Measurements from ENCODE around the gene NMB. TPM values are rescaled to one million over a fixed set of nuclear protein-coding genes. Genes with fewer than 3 reads are reported as not detected.

Gene NMB
- total and polyA plus RNA-seq, 2 donors (not counting 1 experiment from before 2014, with no cell fraction given): 1.5 to 3.6 TPM

GRCh38 chr15:84658788-84659411, 901 bp upstream of the NMB start:
- no peaks in the 10 kb centered on the region for H3K9me3 ChIP-seq (ENCODE audit: control insufficient read depth, insufficient read depth, low read depth, low read length)
- no peak for TF ChIP-seq EZH2 (IDR thresholded peaks at IDR 0.05; ENCODE audit: low read length, missing control alignments)
- TF ChIP-seq CTCF (conservative IDR thresholded peaks at IDR 0.05 in 1 of 2, IDR thresholded peaks at IDR 0.05 in 1 of 2; ENCODE audit: low read depth in 1 of 2, low read length in 2 of 2): no peak
- no peak overlapping the region for H3K27ac ChIP-seq (ENCODE audit: insufficient read depth, low read length)
- H3K27me3 ChIP-seq (ENCODE audit: control insufficient read depth, insufficient read depth, low read length): no peaks in the 10 kb centered on the region
- no peaks in the 10 kb centered on the region for H3K79me2 ChIP-seq (ENCODE audit: control insufficient read depth, insufficient read depth, low read length)
- no peak overlapping the region for H3K9ac ChIP-seq (ENCODE audit: insufficient read depth, low read length)
- no peak overlapping the region for H2AFZ ChIP-seq (ENCODE audit: low read length)
- H3K4me1 ChIP-seq (ENCODE audit: control insufficient read depth, extremely low read depth, insufficient read depth, low read length): peaks cover 2% of the 10 kb centered on the region
- peak overlapping the region in 1 of 4 experiments; percentile 62 for H3K4me3 ChIP-seq (replicated peaks in 1 of 4; ENCODE audit: control extremely low read depth in 1 of 4, insufficient read depth in 1 of 4, low read depth in 3 of 4, low read length in 4 of 4)
- no peaks in the 10 kb centered on the region for H4K20me1 ChIP-seq (ENCODE audit: control insufficient read depth, extremely low read depth, insufficient read depth, low read length)
- H3K4me2 ChIP-seq (ENCODE audit: extremely low read depth, insufficient read depth, low read length): no peak overlapping the region
- H3K36me3 ChIP-seq (ENCODE audit: control insufficient read depth, insufficient read depth, low read length): peaks cover 2% of the 10 kb centered on the region
- no peak for DNase-seq (ENCODE audit: low read depth in 2 of 2)

GRCh38 chr15:84657748-84658079, 285 bp downstream of the NMB start:
- H2AFZ ChIP-seq (ENCODE audit: low read length): peak overlapping the region; percentile 24
- TF ChIP-seq CTCF (conservative IDR thresholded peaks at IDR 0.05 in 1 of 2, IDR thresholded peaks at IDR 0.05 in 1 of 2; ENCODE audit: low read depth in 1 of 2, low read length in 2 of 2) (no peak), EZH2 (IDR thresholded peaks at IDR 0.05; ENCODE audit: low read length, missing control alignments) (no peak)
- H3K36me3 ChIP-seq (ENCODE audit: control insufficient read depth, insufficient read depth, low read length): peaks cover 3% of the 10 kb centered on the region
- H4K20me1 ChIP-seq (ENCODE audit: control insufficient read depth, extremely low read depth, insufficient read depth, low read length): no peaks in the 10 kb centered on the region
- peak overlapping the region; percentile 47 to 62 (median 58) for H3K4me3 ChIP-seq (replicated peaks in 1 of 4; ENCODE audit: control extremely low read depth in 1 of 4, insufficient read depth in 1 of 4, low read depth in 3 of 4, low read length in 4 of 4)
- peaks cover 11% of the 10 kb centered on the region for H3K79me2 ChIP-seq (ENCODE audit: control insufficient read depth, insufficient read depth, low read length)
- peaks cover 9% of the 10 kb centered on the region for H3K4me1 ChIP-seq (ENCODE audit: control insufficient read depth, extremely low read depth, insufficient read depth, low read length)
- no peaks in the 10 kb centered on the region for H3K9me3 ChIP-seq (ENCODE audit: control insufficient read depth, insufficient read depth, low read depth, low read length)
- no peak for DNase-seq (ENCODE audit: low read depth in 2 of 2)
- peak overlapping the region; percentile 79 for H3K4me2 ChIP-seq (ENCODE audit: extremely low read depth, insufficient read depth, low read length)
- peak overlapping the region; percentile 28 for H3K27ac ChIP-seq (ENCODE audit: insufficient read depth, low read length)
- H3K27me3 ChIP-seq (ENCODE audit: control insufficient read depth, insufficient read depth, low read length): no peaks in the 10 kb centered on the region
- peak overlapping the region; percentile 63 for H3K9ac ChIP-seq (ENCODE audit: insufficient read depth, low read length)

- peaks cover 11% of the 10 kb centered on the region for H3K4me1 ChIP-seq (ENCODE audit: control insufficient read depth, extremely low read depth, insufficient read depth, low read length)
- H3K9ac ChIP-seq (ENCODE audit: insufficient read depth, low read length): no peak overlapping the region
- no peak for TF ChIP-seq CTCF (conservative IDR thresholded peaks at IDR 0.05 in 1 of 2, IDR thresholded peaks at IDR 0.05 in 1 of 2; ENCODE audit: low read depth in 1 of 2, low read length in 2 of 2)
- no peak for TF ChIP-seq EZH2 (IDR thresholded peaks at IDR 0.05; ENCODE audit: low read length, missing control alignments)
- H3K27ac ChIP-seq (ENCODE audit: insufficient read depth, low read length): no peak overlapping the region
- H3K4me2 ChIP-seq (ENCODE audit: extremely low read depth, insufficient read depth, low read length): peak overlapping the region; percentile 79
- H3K36me3 ChIP-seq (ENCODE audit: control insufficient read depth, insufficient read depth, low read length): peaks cover 6% of the 10 kb centered on the region
- H3K4me3 ChIP-seq (replicated peaks in 1 of 4; ENCODE audit: control extremely low read depth in 1 of 4, insufficient read depth in 1 of 4, low read depth in 3 of 4, low read length in 4 of 4): no peak overlapping the region
- no peak for DNase-seq (ENCODE audit: low read depth in 2 of 2)
- H2AFZ ChIP-seq (ENCODE audit: low read length): no peak overlapping the region
- H4K20me1 ChIP-seq (ENCODE audit: control insufficient read depth, extremely low read depth, insufficient read depth, low read length): no peaks in the 10 kb centered on the region
- no peaks in the 10 kb centered on the region for H3K27me3 ChIP-seq (ENCODE audit: control insufficient read depth, insufficient read depth, low read length)
- no peaks in the 10 kb centered on the region for H3K9me3 ChIP-seq (ENCODE audit: control insufficient read depth, insufficient read depth, low read depth, low read length)
- H3K79me2 ChIP-seq (ENCODE audit: control insufficient read depth, insufficient read depth, low read length): peaks cover 16% of the 10 kb centered on the region
Observed at GRCh38 chr15:84656972-84657371, 1.0 kb downstream of the NMB start.

Measured in fibroblast of lung (primary cell).